GM19397 (cell line): ENCODE results near the gene SNX22.

Source experiments
- ATAC-seq: cut with Tn5 transposase; IDR thresholded peaks from one replicate; pipeline ENCODE4 v1.9.1; 2021; ENCODE audit warnings: mild to moderate bottlenecking, moderate library complexity; ENCODE audit not compliant: unreplicated experiment

SNX22 gene

GRCh38 chr15:64133623-64134344, 17.7 kb upstream of the SNX22 start:
- ATAC-seq, result no peak

GRCh38 chr15:64134345-64134829, 17.1 kb upstream of the SNX22 start:
- ATAC-seq, result no peak

GRCh38 chr15:64136347-64136746, 15.2 kb upstream of the SNX22 start:
- no peak for ATAC-seq

- ATAC-seq, result no peak
These were observed 14.2 kb upstream of the SNX22 start for GRCh38 chr15:64137226-64137833.

GRCh38 chr15:64138331-64138941, 13.1 kb upstream of the SNX22 start:
- no peak for ATAC-seq

- no peak for ATAC-seq
These were observed 9.6 kb upstream of the SNX22 start for GRCh38 chr15:64141798-64142512.

GRCh38 chr15:64143276-64143675, 8.3 kb upstream of the SNX22 start:
- ATAC-seq, result no peak

- peak; percentile 24 for ATAC-seq
These were observed 7.4 kb upstream of the SNX22 start for GRCh38 chr15:64144192-64144564.

GRCh38 chr15:64144565-64145281, 6.8 kb upstream of the SNX22 start:
- peak; percentile 65 for ATAC-seq

- ATAC-seq, result no peak
These were observed 5.5 kb upstream of the SNX22 start for GRCh38 chr15:64146041-64146440.

GRCh38 chr15:64146520-64146884, 5.0 kb upstream of the SNX22 start:
- ATAC-seq, result no peak

GRCh38 chr15:64146885-64147681, 4.4 kb upstream of the SNX22 start:
- no peak for ATAC-seq

- no peak for ATAC-seq
These were observed 3.4 kb upstream of the SNX22 start for GRCh38 chr15:64148168-64148567.

- ATAC-seq, result no peak
These were observed 3.0 kb upstream of the SNX22 start for GRCh38 chr15:64148581-64148980.

GRCh38 chr15:64149424-64149823, 2.1 kb upstream of the SNX22 start:
- no peak for ATAC-seq

- no peak for ATAC-seq
These were observed 1.5 kb upstream of the SNX22 start for GRCh38 chr15:64149893-64150578.

GRCh38 chr15:64152507-64153387, 1.2 kb downstream of the SNX22 start:
- peak; percentile 3 for ATAC-seq
